ENCODE measurements around the gene DDX24.
A peak's percentile ranks its signal among the peaks of the same experiment; 100 is the strongest.

The DDX24 gene

DNA sequence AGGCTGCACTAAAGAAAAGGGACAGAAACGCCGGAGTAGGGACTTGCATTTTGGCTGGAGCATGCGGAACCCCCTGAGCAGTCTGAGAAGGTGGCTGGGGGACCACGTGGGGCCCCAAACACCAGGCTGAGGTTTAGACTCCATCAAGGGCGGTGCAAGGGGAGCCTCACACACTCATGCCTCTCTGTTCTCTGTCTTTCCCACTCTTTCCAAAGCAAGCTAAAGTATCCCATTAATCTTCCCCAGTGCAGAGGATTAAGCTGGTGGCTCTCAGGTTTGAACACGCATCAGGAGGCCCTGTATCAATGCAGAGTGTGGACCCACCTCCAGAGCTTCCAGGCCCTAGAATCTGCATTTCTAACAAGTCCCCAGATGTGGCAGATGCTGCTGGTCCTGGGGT, 70.4 kb downstream of the DDX24 start:
- no peaks in the 10 kb centered on the region for H3K4me1 ChIP-seq (ENCODE audit: control insufficient read depth, insufficient read depth, low read length)
- no peak overlapping the region for H3K4me3 ChIP-seq (ENCODE audit: low read length)
- WGBS (ENCODE audit: insufficient coverage, insufficient read length) = no CpG with 5 or more reads among the region's 6 CpGs
- H3K9me3 ChIP-seq (ENCODE audit: control insufficient read depth, insufficient read depth, low read length) = no peaks in the 10 kb centered on the region
- no peaks in the 10 kb centered on the region for H3K36me3 ChIP-seq (ENCODE audit: control insufficient read depth, insufficient read depth, low read length)
- H3K27me3 ChIP-seq (ENCODE audit: control insufficient read depth, insufficient read depth, low read length) = no peaks in the 10 kb centered on the region
- H3K27ac ChIP-seq (ENCODE audit: low read length) = no peak overlapping the region
- no peak for DNase-seq (ENCODE audit: low read depth, low spot score)

DNA sequence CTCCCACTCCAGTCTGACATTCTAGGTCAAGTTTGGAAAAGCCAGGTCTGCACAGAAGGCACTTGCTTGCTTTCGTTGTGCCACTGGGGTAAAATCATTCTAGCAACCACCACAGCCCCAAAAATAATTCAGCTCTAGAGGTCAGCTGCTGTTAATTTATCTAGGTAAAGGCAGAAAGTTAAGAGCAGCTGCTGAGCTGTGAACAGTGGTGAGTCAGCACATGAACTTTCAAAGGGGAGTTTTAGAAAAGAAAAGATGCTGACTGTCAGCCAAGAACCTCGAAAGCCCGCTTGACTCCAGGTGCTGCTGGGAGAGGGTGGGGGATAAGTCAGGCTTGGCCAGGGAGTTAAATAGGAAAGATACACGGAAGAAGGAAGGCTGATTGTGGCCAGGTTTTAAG, 71.2 kb downstream of the DDX24 start:
- 100% methylated on average over 1 of the region's 4 CpGs for WGBS (ENCODE audit: insufficient coverage, insufficient read length)
- H3K4me1 ChIP-seq (ENCODE audit: control insufficient read depth, insufficient read depth, low read length) = no peaks in the 10 kb centered on the region
- H3K4me3 ChIP-seq (ENCODE audit: low read length) = no peak overlapping the region
- H3K27me3 ChIP-seq (ENCODE audit: control insufficient read depth, insufficient read depth, low read length) = no peaks in the 10 kb centered on the region
- H3K36me3 ChIP-seq (ENCODE audit: control insufficient read depth, insufficient read depth, low read length) = no peaks in the 10 kb centered on the region
- no peak overlapping the region for H3K27ac ChIP-seq (ENCODE audit: low read length)
- no peak for DNase-seq (ENCODE audit: low read depth, low spot score)
- no peaks in the 10 kb centered on the region for H3K9me3 ChIP-seq (ENCODE audit: control insufficient read depth, insufficient read depth, low read length)

DNA sequence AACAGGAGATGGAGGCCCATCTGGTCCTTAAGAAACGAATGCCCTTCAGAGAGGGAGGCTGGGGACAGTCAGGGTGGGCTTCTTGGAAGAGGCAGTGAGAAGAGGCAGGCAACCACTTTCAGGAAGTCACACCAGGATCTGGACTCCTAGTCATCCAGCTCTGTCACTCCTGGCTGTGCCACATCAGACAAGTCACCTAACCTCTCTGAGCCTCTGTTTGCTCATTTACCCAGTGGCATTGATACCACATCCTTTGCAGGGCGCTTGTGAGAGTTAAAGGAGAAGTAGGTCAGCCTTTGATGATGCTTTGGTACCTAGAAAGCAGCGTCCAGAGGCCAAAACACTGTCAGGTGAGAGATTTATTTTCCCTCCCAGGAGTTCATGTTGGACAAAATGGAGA, 72.8 kb downstream of the DDX24 start:
- no peaks in the 10 kb centered on the region for H3K4me1 ChIP-seq (ENCODE audit: control insufficient read depth, insufficient read depth, low read length)
- H3K27me3 ChIP-seq (ENCODE audit: control insufficient read depth, insufficient read depth, low read length) = no peaks in the 10 kb centered on the region
- no peaks in the 10 kb centered on the region for H3K36me3 ChIP-seq (ENCODE audit: control insufficient read depth, insufficient read depth, low read length)
- no peaks in the 10 kb centered on the region for H3K9me3 ChIP-seq (ENCODE audit: control insufficient read depth, insufficient read depth, low read length)
- no peak overlapping the region for H3K27ac ChIP-seq (ENCODE audit: low read length)
- H3K4me3 ChIP-seq (ENCODE audit: low read length) = no peak overlapping the region
- DNase-seq (ENCODE audit: low read depth, low spot score) = no peak
- WGBS (ENCODE audit: insufficient coverage, insufficient read length) = no CpG with 5 or more reads among the region's 3 CpGs

DNA sequence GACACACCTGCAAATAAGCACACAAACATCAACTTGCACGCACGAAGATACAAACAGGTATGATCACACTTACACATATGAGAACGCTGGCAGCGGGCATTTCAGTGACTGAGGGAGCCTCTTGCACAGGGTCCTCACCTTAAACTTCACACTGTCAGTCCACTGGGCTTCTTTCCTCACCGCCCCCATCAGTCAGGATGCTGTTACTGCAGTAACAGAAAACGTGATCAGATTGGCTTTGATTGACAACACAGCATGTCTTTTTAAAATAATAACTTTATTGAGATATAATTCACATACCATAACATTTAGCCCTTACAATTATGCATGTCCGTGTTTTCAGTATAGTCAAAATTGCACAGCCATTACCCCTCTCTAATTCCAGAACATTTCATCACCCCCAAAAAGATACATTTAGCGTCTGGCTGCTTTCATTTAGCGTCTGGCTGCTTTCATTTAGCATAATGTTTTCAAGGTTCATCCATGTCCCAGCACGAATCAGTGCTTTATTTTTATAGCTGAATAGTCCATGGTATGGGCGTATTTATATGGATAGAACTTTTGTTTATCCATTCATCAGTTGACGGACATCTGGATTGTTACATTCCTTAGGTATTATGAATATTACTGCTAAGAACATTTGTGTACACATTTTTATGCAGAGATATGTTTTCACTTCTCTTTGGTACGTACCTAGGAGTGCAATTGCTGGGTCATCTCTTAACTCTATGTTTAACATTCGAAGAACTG, 75.5 kb downstream of the DDX24 start:
- no CpG with 5 or more reads among the region's 14 CpGs for WGBS (ENCODE audit: insufficient coverage, insufficient read length)
- H3K36me3 ChIP-seq (ENCODE audit: control insufficient read depth, insufficient read depth, low read length) = no peaks in the 10 kb centered on the region
- no peaks in the 10 kb centered on the region for H3K4me1 ChIP-seq (ENCODE audit: control insufficient read depth, insufficient read depth, low read length)
- no peaks in the 10 kb centered on the region for H3K9me3 ChIP-seq (ENCODE audit: control insufficient read depth, insufficient read depth, low read length)
- H3K4me3 ChIP-seq (ENCODE audit: low read length) = no peak overlapping the region
- H3K27ac ChIP-seq (ENCODE audit: low read length) = no peak overlapping the region
- H3K27me3 ChIP-seq (ENCODE audit: control insufficient read depth, insufficient read depth, low read length) = no peaks in the 10 kb centered on the region
- no peak for DNase-seq (ENCODE audit: low read depth, low spot score)

DNA sequence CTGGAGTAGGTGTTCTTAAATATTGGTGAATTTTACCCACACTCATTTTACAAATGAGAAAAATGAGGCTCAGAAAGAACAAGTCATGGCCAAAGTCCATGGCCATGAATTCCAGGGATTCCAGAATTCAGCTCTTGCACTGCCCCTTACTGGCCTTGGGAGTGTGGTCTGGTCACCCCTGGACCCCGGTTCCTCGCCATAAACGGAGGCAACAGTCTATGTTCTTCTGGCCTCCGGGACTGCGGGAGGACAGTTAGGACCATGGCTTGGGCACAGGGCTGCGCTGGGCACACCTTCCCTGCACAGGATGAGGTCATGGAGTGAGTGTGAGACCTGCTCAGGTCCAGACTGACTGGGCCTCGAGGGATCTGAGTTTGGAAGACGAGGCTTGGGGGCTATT, 77.0 kb downstream of the DDX24 start:
- no CpG with 5 or more reads among the region's 8 CpGs for WGBS (ENCODE audit: insufficient coverage, insufficient read length)
- DNase-seq (ENCODE audit: low read depth, low spot score) = no peak
- Histone ChIP-seq H3K27me3 (ENCODE audit: control insufficient read depth, insufficient read depth, low read length) (no peaks in the 10 kb centered on the region), H3K4me1 (ENCODE audit: control insufficient read depth, insufficient read depth, low read length) (no peaks in the 10 kb centered on the region), H3K27ac (ENCODE audit: low read length) (no peak overlapping the region), H3K9me3 (ENCODE audit: control insufficient read depth, insufficient read depth, low read length) (no peaks in the 10 kb centered on the region), H3K36me3 (ENCODE audit: control insufficient read depth, insufficient read depth, low read length) (no peaks in the 10 kb centered on the region), H3K4me3 (ENCODE audit: low read length) (no peak overlapping the region)

DNA sequence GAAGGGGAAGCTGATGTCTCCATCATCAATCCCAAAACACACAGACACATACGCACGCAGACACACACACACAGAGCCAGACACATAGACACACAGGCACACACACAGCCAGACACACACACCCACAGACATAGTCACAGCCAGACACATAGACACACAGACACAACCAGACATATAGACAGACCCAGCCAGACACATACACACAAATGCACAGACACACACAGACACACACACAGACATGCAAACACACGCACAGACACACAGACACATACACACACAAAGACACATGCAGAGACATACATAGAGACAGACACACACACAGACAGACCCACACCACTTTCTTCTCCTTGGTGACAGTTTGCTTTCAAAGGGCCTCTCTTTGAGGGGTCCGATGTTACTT, 77.6 kb downstream of the DDX24 start:
- no peaks in the 10 kb centered on the region for H3K36me3 ChIP-seq (ENCODE audit: control insufficient read depth, insufficient read depth, low read length)
- H3K27ac ChIP-seq (ENCODE audit: low read length) = no peak overlapping the region
- H3K27me3 ChIP-seq (ENCODE audit: control insufficient read depth, insufficient read depth, low read length) = no peaks in the 10 kb centered on the region
- H3K4me3 ChIP-seq (ENCODE audit: low read length) = no peak overlapping the region
- no peak for DNase-seq (ENCODE audit: low read depth, low spot score)
- H3K9me3 ChIP-seq (ENCODE audit: control insufficient read depth, insufficient read depth, low read length) = no peaks in the 10 kb centered on the region
- no CpG with 5 or more reads among the region's 4 CpGs for WGBS (ENCODE audit: insufficient coverage, insufficient read length)
- no peaks in the 10 kb centered on the region for H3K4me1 ChIP-seq (ENCODE audit: control insufficient read depth, insufficient read depth, low read length)

DNA sequence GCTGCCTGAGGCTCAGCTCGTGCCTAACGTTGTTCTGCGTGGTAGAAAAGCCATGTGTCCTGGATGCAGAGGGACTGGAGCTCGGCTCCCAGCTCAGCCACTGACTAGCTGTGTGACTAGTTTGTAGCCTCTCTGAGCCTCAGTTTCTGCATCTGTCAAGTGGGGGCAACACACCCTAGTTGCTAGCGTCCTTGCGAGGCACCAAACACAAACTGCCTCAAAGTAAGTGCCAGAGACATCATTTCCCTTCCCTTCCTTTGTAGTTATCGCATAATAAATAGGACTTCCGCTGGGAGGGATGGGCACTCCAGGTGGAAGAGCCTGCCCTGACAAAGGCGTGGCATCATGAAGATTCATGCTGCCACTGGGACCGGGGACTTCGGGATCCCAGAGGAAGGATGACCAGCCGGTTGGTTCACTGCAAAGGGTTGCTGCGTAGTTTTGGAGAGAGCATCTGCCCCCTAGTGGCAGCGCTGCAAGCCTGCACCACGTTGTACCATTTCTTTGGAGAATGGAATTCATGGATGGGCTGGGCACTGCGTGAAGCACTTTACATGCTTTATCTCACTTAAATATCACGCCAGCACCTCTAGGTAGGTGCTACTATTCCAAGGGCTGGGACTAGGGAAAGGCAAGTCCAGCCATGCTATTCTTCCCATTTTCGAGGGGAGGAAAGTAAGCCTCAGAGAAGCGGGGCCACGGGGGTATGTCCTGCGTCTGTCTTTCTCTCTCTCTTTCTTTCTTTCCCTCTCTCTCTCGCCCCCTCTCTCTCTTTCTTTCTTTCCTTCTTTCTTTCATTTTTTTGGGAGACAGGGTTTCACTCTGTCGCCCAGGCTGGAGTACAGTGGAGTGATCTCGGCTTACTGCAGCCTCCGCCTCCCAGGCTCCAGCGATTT, 79.3 kb downstream of the DDX24 start:
- Histone ChIP-seq H3K9me3 (ENCODE audit: control insufficient read depth, insufficient read depth, low read length) (no peaks in the 10 kb centered on the region), H3K4me1 (ENCODE audit: control insufficient read depth, insufficient read depth, low read length) (no peaks in the 10 kb centered on the region), H3K36me3 (ENCODE audit: control insufficient read depth, insufficient read depth, low read length) (no peaks in the 10 kb centered on the region), H3K4me3 (ENCODE audit: low read length) (no peak overlapping the region), H3K27ac (ENCODE audit: low read length) (no peak overlapping the region), H3K27me3 (ENCODE audit: control insufficient read depth, insufficient read depth, low read length) (no peaks in the 10 kb centered on the region)
- WGBS (ENCODE audit: insufficient coverage, insufficient read length) = no CpG with 5 or more reads among the region's 26 CpGs
- DNase-seq (ENCODE audit: low read depth, low spot score) = peak; percentile 58

DNA sequence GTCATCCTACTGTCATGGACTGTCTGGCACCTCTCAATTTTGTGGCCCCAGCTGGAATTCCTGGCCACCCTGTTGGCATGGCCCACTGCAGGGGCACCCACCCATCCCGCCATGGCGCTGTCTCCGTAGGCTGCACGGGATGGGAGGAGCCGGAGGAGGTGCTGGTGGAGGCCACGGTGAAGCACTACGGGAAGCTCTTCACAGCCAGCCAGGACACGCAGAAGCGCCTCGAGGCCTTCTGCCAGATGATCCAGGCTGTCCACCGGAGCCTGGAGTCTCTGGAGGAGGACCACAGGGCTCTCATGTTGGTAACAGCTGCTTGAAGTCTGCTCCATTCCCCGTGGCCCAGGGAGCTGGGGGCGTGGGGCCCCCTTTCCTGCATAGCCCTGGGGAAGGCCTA, 80.0 kb downstream of the DDX24 start:
- no CpG with 5 or more reads among the region's 13 CpGs for WGBS (ENCODE audit: insufficient coverage, insufficient read length)
- no peaks in the 10 kb centered on the region for H3K36me3 ChIP-seq (ENCODE audit: control insufficient read depth, insufficient read depth, low read length)
- H3K4me3 ChIP-seq (ENCODE audit: low read length) = no peak overlapping the region
- no peaks in the 10 kb centered on the region for H3K9me3 ChIP-seq (ENCODE audit: control insufficient read depth, insufficient read depth, low read length)
- no peak for DNase-seq (ENCODE audit: low read depth, low spot score)
- no peak overlapping the region for H3K27ac ChIP-seq (ENCODE audit: low read length)
- no peaks in the 10 kb centered on the region for H3K4me1 ChIP-seq (ENCODE audit: control insufficient read depth, insufficient read depth, low read length)
- no peaks in the 10 kb centered on the region for H3K27me3 ChIP-seq (ENCODE audit: control insufficient read depth, insufficient read depth, low read length)

DNA sequence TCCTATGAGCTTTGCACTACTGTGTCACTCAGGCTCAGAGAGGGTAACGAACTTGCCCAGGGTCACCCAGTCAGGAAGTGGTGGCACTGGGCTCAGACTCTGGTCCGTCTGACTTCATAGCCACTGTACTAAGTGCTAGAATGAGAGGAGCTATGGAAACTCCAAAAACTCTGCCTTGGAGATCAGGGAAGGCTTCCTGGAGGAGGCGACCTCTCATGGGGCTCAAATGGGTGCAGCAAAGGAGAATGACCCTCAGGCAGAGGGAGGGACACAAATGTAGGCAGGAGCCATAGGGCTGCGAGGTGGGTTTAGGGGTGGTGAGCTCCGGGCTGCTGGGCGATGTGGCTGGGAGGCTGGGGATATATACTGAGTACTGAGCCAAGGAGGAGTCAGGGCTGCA, 80.7 kb downstream of the DDX24 start:
- no peaks in the 10 kb centered on the region for H3K9me3 ChIP-seq (ENCODE audit: control insufficient read depth, insufficient read depth, low read length)
- H3K27me3 ChIP-seq (ENCODE audit: control insufficient read depth, insufficient read depth, low read length) = no peaks in the 10 kb centered on the region
- no peaks in the 10 kb centered on the region for H3K36me3 ChIP-seq (ENCODE audit: control insufficient read depth, insufficient read depth, low read length)
- H3K27ac ChIP-seq (ENCODE audit: low read length) = no peak overlapping the region
- no peak for DNase-seq (ENCODE audit: low read depth, low spot score)
- H3K4me1 ChIP-seq (ENCODE audit: control insufficient read depth, insufficient read depth, low read length) = no peaks in the 10 kb centered on the region
- H3K4me3 ChIP-seq (ENCODE audit: low read length) = no peak overlapping the region
- no CpG with 5 or more reads among the region's 6 CpGs for WGBS (ENCODE audit: insufficient coverage, insufficient read length)

DNA sequence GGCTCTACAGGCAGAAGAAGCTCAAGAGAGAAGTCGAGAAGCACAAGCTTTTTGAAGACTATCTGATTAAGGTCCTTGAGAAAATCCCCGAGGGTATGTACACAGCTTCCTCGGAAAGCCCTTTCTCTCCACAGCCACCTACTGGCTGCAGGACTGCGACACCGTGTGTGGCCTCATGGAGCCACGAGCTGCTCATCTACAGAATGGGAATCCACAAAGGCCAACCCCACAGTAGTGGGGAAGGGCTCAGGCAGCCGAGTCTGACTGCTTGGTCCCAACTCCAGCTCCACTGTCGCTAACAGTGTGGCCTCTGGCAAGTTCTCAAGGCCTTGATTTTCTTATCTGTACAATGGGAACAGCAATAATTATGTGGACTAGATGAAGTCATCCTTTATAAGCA, 81.4 kb downstream of the DDX24 start:
- H3K27ac ChIP-seq (ENCODE audit: low read length) = no peak overlapping the region
- no peak for DNase-seq (ENCODE audit: low read depth, low spot score)
- no peaks in the 10 kb centered on the region for H3K4me1 ChIP-seq (ENCODE audit: control insufficient read depth, insufficient read depth, low read length)
- no peak overlapping the region for H3K4me3 ChIP-seq (ENCODE audit: low read length)
- H3K9me3 ChIP-seq (ENCODE audit: control insufficient read depth, insufficient read depth, low read length) = no peaks in the 10 kb centered on the region
- H3K36me3 ChIP-seq (ENCODE audit: control insufficient read depth, insufficient read depth, low read length) = no peaks in the 10 kb centered on the region
- no peaks in the 10 kb centered on the region for H3K27me3 ChIP-seq (ENCODE audit: control insufficient read depth, insufficient read depth, low read length)
- whole genome bisulfite sequencing (ENCODE audit: insufficient coverage, insufficient read length) = no CpG with 5 or more reads among the region's 8 CpGs
